Breast epithelium (tissue), 4 donors: ENCODE results near the gene SNAP47. TPM values are rescaled to one million over a fixed set of nuclear protein-coding genes. Genes with fewer than 3 reads are reported as not detected.
A peak's percentile ranks its signal among the peaks of the same experiment; 100 is the strongest.

Experiments used
- DNase-seq, 2 donors: peaks; one replicate each; pipeline ENCODE4 v3.0.0-alpha.2; 2019; ENCODE audit warnings: low spot score in 2 of 2
- H3K27ac ChIP-seq, 2 donors: fragments of 200-600 bp; sonication (generic) in 1 of 2; one replicate each; pipeline ENCODE4 v1.5.1; 2016 to 2019; ENCODE audit warnings: mild to moderate bottlenecking in 1 of 2
- H3K27me3 ChIP-seq, 2 donors: fragments of 200-600 bp; sonication (generic) in 1 of 2; one replicate each; pipeline versions ENCODE4 v1.5.1 to v1.6.0; 2017 to 2019; ENCODE audit warnings: control low read depth in 1 of 2, mild to moderate bottlenecking in 1 of 2
- H3K36me3 ChIP-seq: fragments of 200-600 bp; one replicate; pipeline ENCODE4 v1.5.1; 2019
- H3K4me1 ChIP-seq, 2 donors: fragments of 200-600 bp; sonication (generic); one replicate each; pipeline ENCODE4 v1.5.1; 2016 to 2019; ENCODE audit warnings: control low read depth in 1 of 2
- H3K4me3 ChIP-seq, 3 donors: fragments of 200-600 bp; sonication (generic); 1 replicate in 2 of 3; 2 replicates in 1 of 3; pipeline ENCODE4 v1.5.1; 2016 to 2019; ENCODE audit warnings: mild to moderate bottlenecking in 3 of 3, moderate library complexity in 2 of 3
- H3K9me3 ChIP-seq, 2 donors: fragments of 200-600 bp; sonication (generic) in 1 of 2; one replicate each; pipeline ENCODE4 v1.5.1; 2016 to 2019; ENCODE audit warnings: control low read depth in 1 of 2
- POLR2A ChIP-seq: fragments of 450-650 bp; IDR thresholded peaks from one replicate; pipeline ENCODE4 v1.6.1; 2016; ENCODE audit warnings: antibody characterized with exemption, mild to moderate bottlenecking, moderate library complexity
- POLR2AphosphoS5 ChIP-seq, 3 donors: sonication (generic); formaldehyde crosslinking; IDR thresholded peaks; one replicate each; pipeline ENCODE4 v1.6.1; 2017; ENCODE audit warnings: antibody characterized with exemption in 3 of 3
- intact Hi-C: fragments of 100-400 bp; cut with DNase I; formaldehyde crosslinking; loops from one replicate; pipeline ENCODE4 v1.15.1; 2023; ENCODE audit warnings: low total_unique reads
- total RNA-seq, 3 donors: library from RNA; depleted of rRNA; stranded (reverse); fragments of >200 nt; gene quantifications; one replicate each; pipeline ENCODE4 v1.1.0, GENCODE V29; 2016
- TF ChIP-seq, protein P1 (sequence below), 3 donors: fragments of 450-650 bp; IDR thresholded peaks; one replicate each; pipeline ENCODE4 v1.5.1; 2016 to 2017; ENCODE audit warnings: antibody characterized with exemption in 3 of 3, mild to moderate bottlenecking in 3 of 3, moderate library complexity in 3 of 3

Gene SNAP47
- total RNA-seq, 3 donors from 2014 or later, result 28.3 to 60.3 (median 52.1) TPM

GRCh38 chr1:227731696-227732585 lies 3.3 kb upstream of the SNAP47 start:
- no peaks in the 10 kb centered on the region for H3K36me3 ChIP-seq
- no peak overlapping the region for H3K27ac ChIP-seq
- peaks cover 0 to 28% of the 10 kb centered on the region in 2 donors for H3K4me1 ChIP-seq
- no peaks in the 10 kb centered on the region for H3K27me3 ChIP-seq
- no peaks in the 10 kb centered on the region for H3K9me3 ChIP-seq
- no peak overlapping the region for H3K4me3 ChIP-seq
- DNase-seq, result peak in 1 of 2 donors; percentile 44
- TF ChIP-seq, protein P1, sequence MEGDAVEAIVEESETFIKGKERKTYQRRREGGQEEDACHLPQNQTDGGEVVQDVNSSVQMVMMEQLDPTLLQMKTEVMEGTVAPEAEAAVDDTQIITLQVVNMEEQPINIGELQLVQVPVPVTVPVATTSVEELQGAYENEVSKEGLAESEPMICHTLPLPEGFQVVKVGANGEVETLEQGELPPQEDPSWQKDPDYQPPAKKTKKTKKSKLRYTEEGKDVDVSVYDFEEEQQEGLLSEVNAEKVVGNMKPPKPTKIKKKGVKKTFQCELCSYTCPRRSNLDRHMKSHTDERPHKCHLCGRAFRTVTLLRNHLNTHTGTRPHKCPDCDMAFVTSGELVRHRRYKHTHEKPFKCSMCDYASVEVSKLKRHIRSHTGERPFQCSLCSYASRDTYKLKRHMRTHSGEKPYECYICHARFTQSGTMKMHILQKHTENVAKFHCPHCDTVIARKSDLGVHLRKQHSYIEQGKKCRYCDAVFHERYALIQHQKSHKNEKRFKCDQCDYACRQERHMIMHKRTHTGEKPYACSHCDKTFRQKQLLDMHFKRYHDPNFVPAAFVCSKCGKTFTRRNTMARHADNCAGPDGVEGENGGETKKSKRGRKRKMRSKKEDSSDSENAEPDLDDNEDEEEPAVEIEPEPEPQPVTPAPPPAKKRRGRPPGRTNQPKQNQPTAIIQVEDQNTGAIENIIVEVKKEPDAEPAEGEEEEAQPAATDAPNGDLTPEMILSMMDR (IDR thresholded peaks at IDR 0.05), result no peak
- TF ChIP-seq POLR2AphosphoS5 (IDR thresholded peaks at IDR 0.05), result no peak
- intact Hi-C loops, result no loop called here

DNA sequence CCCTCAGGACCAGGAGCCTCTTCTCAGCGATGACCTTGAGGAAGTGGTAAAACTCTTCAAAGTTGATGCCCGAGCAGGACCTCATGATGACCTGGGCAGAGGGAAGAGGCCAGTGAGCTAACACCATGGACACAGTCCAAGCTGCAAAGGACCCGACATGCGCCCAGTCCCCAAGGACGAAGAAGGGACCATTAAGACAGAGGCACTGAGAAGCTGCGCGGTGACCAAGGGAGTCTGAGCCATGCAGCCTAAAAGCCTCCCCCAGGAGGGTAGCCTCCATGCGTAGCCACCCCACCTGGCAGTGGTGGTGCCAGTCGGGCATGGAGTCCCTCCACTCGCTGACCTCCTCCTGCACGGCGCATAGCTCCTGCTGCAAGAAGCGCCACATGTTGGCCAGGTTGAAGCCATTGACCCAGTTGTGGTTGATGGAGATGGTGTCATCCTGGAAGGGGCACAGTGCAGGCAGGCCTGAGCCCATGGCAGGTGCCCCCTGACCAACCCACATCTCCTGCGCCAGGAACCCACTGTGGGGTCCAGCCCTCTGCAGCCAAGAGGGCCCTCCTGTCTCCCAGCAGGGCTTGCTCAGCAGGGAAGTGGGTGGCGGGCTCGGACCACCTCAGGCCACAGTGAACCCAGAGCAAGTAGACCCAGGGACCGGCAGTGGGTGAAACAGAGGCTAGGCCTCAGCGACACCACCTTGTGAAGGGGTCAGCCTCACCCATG lies 2.5 kb upstream of the SNAP47 start:
- Histone ChIP-seq H3K4me3 (no peak overlapping the region), H3K36me3 (no peaks in the 10 kb centered on the region), H3K4me1 (peaks cover 0 to 24% of the 10 kb centered on the region in 2 donors), H3K27ac (peak overlapping the region; percentile 70 to 71), H3K27me3 (no peaks in the 10 kb centered on the region), H3K9me3 (no peaks in the 10 kb centered on the region)
- intact Hi-C loops, result no loop called here
- no peak for TF ChIP-seq POLR2AphosphoS5 (IDR thresholded peaks at IDR 0.05)
- no peak for TF ChIP-seq POLR2A
- TF ChIP-seq, protein P1 (IDR thresholded peaks at IDR 0.05), result no peak
- peak in 1 of 2 donors; percentile 43 for DNase-seq

DNA sequence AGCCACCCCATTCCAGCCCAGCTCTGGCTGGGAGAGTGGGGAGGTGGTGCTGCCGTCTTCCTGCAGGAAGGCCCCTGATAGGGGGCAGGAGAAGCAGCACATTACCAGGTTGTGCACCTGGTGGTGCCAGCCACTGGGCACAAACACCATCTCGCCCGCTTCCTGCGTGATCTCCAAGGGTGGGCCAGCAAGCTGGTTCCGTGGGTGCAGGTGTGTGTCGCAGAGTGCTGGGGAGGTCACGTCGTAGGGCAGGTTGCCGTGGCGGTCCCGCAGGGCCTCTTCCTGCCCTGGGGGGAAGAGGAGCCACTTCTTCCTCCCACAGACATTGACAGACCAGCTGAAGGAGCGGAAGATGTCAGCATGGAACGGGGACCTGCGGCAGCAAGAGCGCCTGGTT lies 1.9 kb upstream of the SNAP47 start:
- intact Hi-C loops, result no loop called here
- Histone ChIP-seq H3K4me1 (peaks cover 0 to 23% of the 10 kb centered on the region in 2 donors), H3K27ac (peak overlapping the region; percentile 70 to 71), H3K36me3 (no peaks in the 10 kb centered on the region), H3K4me3 (peak overlapping the region in 2 of 3 donors; percentile 54 to 76), H3K27me3 (no peaks in the 10 kb centered on the region), H3K9me3 (no peaks in the 10 kb centered on the region)
- TF ChIP-seq POLR2A (no peak), POLR2AphosphoS5 (IDR thresholded peaks at IDR 0.05) (no peak)
- TF ChIP-seq, protein P1 (IDR thresholded peaks at IDR 0.05), result no peak
- peak in 1 of 2 donors; percentile 39 for DNase-seq

GRCh38 chr1:227733751-227734545 lies 1.3 kb upstream of the SNAP47 start:
- no peaks in the 10 kb centered on the region for H3K9me3 ChIP-seq
- intact Hi-C loops, result no loop called here
- H3K27me3 ChIP-seq, result no peaks in the 10 kb centered on the region
- TF ChIP-seq POLR2A (no peak), POLR2AphosphoS5 (IDR thresholded peaks at IDR 0.05) (peak in 1 of 3 donors; percentile 57)
- H3K4me3 ChIP-seq, result peak overlapping the region; percentile 76 to 87 (median 76)
- H3K4me1 ChIP-seq, result peaks cover 0 to 23% of the 10 kb centered on the region in 2 donors
- peak; percentile 53 to 69 for DNase-seq
- H3K36me3 ChIP-seq, result no peaks in the 10 kb centered on the region
- H3K27ac ChIP-seq, result peak overlapping the region; percentile 80 to 91

DNA sequence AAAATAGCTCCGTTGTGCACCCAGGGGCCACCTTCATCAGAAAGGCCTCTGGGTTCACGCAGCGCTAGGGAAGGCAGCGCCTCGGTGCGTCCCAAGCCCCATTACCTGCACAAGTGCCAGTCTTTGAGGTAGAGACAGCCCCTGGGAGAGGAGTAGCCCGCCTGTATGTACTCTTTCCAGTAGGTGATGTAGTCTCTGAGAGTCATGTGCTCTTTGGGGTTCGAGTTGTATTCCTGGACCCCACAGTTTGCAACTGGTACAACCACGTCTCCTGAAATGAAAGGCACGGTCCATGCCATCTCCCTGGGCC lies 734 bp upstream of the SNAP47 start:
- no peak for DNase-seq
- peak overlapping the region; percentile 80 to 91 for H3K27ac ChIP-seq

More for the DNA sequence above, 734 bp upstream of the SNAP47 start:
- Histone ChIP-seq H3K36me3 (no peaks in the 10 kb centered on the region), H3K27me3 (no peaks in the 10 kb centered on the region), H3K4me1 (peaks cover 0 to 23% of the 10 kb centered on the region in 2 donors), H3K9me3 (no peaks in the 10 kb centered on the region), H3K4me3 (peak overlapping the region; percentile 76 to 87 (median 76))
- intact Hi-C loops, result no loop called here
- TF ChIP-seq POLR2AphosphoS5 (IDR thresholded peaks at IDR 0.05) (no peak), POLR2A (no peak)
- TF ChIP-seq, protein P1 (IDR thresholded peaks at IDR 0.05), result no peak
